Esophagus (tissue), 2 donors: ENCODE results near the gene NELFCD. TPM values are rescaled to one million over a fixed set of nuclear protein-coding genes. Genes with fewer than 3 reads are reported as not detected.
"Not testable (repeated sequence)": the region's sequence is repeated elsewhere in the genome, so short reads cannot be mapped to it uniquely, and the experiment has no call there.

Source experiments
- H3K27ac ChIP-seq, 2 donors: one replicate each; pipeline ENCODE4 v1.5.1; 2013; ENCODE audit warnings: low read depth in 2 of 2, mild to moderate bottlenecking in 2 of 2, inconsistent platforms in 1 of 2, low read length in 1 of 2, moderate library complexity in 1 of 2
- H3K27me3 ChIP-seq, 2 donors: one replicate each; pipeline ENCODE4 v1.6.1; 2013; ENCODE audit warnings: low read length in 2 of 2, control low read depth in 1 of 2, mild to moderate bottlenecking in 1 of 2; ENCODE audit not compliant: insufficient read depth in 2 of 2, control insufficient read depth in 1 of 2
- H3K36me3 ChIP-seq, 2 donors: one replicate each; pipeline ENCODE4 v1.6.1; 2013; ENCODE audit warnings: low read length in 1 of 2; ENCODE audit not compliant: control insufficient read depth in 2 of 2, insufficient read depth in 2 of 2
- H3K4me1 ChIP-seq, 2 donors: one replicate each; pipeline ENCODE4 v1.6.1; 2013; ENCODE audit warnings: low read length in 1 of 2; ENCODE audit not compliant: control insufficient read depth in 2 of 2, insufficient read depth in 2 of 2
- H3K4me3 ChIP-seq, 2 donors: one replicate each; pipeline ENCODE4 v1.5.1; 2013; ENCODE audit warnings: low read length in 2 of 2, mild to moderate bottlenecking in 2 of 2, low read depth in 1 of 2, moderate library complexity in 1 of 2
- H3K9me3 ChIP-seq, 2 donors: one replicate each; pipeline ENCODE4 v1.6.1; 2013; ENCODE audit warnings: mild to moderate bottlenecking in 2 of 2, low read depth in 1 of 2, low read length in 1 of 2, moderate library complexity in 1 of 2; ENCODE audit not compliant: control insufficient read depth in 2 of 2, insufficient read depth in 1 of 2
- WGBS, 2 donors: extraction: QIAGEN DNeasy Blood & Tissue Kit; methylation state at CpG; one replicate each; pipeline ENCODE4 v1.1.7; 2013; 5-methylcytosine and 5-hydroxymethylcytosine counted together
- polyA plus RNA-seq, 2 donors: library from polyadenylated mRNA; stranded (reverse); fragments of 200-250 nt; gene quantifications; one replicate each; pipeline ENCODE4 v1.2.3, GENCODE V29; 2013
- donor health status: healthy with polysubstance abuse.
- donor health status: Bipolar disorder and iron deficiency.

Gene NELFCD
- polyA plus RNA-seq, 2 donors, result 36.6 to 38.2 TPM

DNA sequence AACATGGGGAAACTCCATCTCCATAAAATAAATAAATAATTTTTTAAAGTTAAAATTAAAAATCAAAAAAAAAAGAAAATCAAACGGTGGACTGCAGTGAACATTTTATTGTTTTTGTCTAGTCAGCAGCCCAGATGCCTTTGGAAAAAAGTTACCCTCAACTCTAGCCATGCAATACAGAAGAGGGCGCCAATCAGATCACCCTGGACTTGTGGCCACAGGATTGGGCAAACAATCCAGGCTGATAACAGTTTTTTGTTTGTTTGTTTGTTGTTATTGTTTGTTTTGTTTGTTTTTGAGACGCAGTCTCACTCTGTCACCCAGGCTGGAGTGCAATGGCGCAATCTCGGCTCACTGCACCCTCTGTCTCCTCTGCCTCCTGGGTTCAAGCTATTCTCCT, 30.5 kb upstream of the NELFCD start:
- Histone ChIP-seq H3K4me1 (no peaks in the 10 kb centered on the region), H3K36me3 (no peaks in the 10 kb centered on the region), H3K4me3 (no peak overlapping the region), H3K9me3 (no peaks in the 10 kb centered on the region), H3K27me3 (no peaks in the 10 kb centered on the region), H3K27ac (no peak overlapping the region)
- WGBS, 2 donors, result 79 to 84% methylated on average over 5 of the region's 5 CpGs

DNA sequence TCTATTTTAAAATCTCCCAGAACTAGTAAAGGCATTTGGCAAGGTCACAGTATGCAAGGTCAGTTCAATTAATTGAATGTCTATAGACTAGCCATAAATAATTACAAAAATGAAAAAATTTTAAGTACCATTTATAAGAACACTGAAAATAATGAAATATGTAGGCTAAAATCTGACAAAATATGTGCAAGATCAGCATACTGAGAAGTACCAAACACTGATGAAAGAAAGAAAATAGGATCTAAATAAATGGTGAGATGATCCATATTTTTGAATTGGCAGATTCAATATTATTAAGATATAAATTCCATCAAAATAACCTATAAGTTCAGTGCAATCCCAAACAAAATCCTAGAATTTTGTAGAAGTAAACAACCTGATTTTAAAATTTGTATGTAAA, 28.0 kb upstream of the NELFCD start:
- Histone ChIP-seq H3K27me3 (no peaks in the 10 kb centered on the region), H3K36me3 (no peaks in the 10 kb centered on the region), H3K4me1 (no peaks in the 10 kb centered on the region), H3K4me3 (no peak overlapping the region), H3K27ac (no peak overlapping the region), H3K9me3 (no peaks in the 10 kb centered on the region)

DNA sequence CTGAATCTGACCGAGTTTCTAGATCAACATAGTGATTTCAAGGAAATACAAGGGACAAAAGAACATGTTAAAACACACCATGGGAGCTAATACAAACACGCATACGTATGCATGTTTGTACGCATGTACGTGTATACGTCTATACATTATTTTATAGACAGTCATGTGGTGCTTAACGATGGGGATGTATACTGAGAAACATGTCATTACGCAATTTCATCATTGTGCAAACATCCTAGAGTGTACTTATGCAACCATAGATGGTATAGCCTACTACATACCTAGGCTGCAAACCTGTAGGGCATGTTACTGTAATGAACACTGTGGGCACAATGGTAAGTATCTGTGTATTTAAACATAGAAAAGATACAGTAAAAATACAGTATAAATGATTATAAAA, 25.0 kb upstream of the NELFCD start:
- no peaks in the 10 kb centered on the region for H3K27me3 ChIP-seq
- no peak overlapping the region for H3K4me3 ChIP-seq
- WGBS, 2 donors, result 83 to 86% methylated on average over 8 of the region's 8 CpGs
- H3K4me1 ChIP-seq, result no peaks in the 10 kb centered on the region
- H3K36me3 ChIP-seq, result no peaks in the 10 kb centered on the region
- no peak overlapping the region for H3K27ac ChIP-seq
- H3K9me3 ChIP-seq, result no peaks in the 10 kb centered on the region

DNA sequence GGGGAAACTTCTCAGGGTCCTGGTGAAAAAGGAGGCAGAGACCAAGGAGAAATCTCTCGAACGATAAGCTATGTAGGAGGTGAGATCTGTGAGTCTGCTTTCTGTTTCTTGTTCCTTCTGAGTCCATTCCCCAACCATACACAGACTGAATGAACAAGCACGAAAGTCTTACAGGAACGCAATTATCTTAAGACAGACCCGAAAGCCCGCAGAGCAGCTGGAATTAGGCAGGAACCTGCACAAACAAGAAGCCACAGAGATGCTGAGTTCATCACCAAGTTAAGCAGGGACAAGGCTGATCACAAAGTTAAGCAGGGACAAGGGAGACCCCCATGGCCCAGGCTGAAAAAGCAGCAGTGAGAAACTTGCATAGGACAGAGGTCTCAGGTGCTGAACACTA, 21.4 kb upstream of the NELFCD start:
- Histone ChIP-seq H3K36me3 (no peaks in the 10 kb centered on the region), H3K4me1 (no peaks in the 10 kb centered on the region), H3K4me3 (no peak overlapping the region), H3K9me3 (no peaks in the 10 kb centered on the region), H3K27me3 (no peaks in the 10 kb centered on the region), H3K27ac (no peak overlapping the region)
- 68 to 80% methylated on average over 6 of the region's 6 CpGs for WGBS, 2 donors

DNA sequence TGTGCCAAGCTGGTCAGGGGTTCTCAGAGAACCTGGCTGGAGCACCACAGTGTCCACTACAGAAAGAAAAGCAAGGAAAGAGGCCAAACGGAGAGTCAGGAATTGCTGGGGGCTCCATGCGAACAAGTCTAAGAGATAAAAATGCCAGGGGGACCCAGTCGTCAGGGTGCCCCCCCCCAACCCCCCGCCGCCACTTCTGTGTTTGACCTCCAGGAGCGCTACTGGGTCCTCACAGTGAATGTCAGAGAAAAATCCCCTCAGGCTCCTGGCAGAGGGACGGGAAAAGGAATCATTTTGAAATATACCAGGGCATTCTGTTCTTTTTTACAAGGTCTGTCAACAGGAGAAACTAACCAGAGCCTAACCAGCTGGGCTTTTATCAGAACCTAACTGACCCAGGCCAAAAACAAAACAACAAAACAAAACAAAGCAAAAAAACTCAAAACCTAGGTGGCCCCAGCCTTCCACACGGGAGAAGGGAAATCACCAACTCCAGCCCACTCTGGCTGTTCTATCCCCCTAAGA, 17.9 kb upstream of the NELFCD start:
- H3K27me3 ChIP-seq, result no peaks in the 10 kb centered on the region
- no peak overlapping the region for H3K27ac ChIP-seq
- WGBS, 2 donors, result 74 to 78% methylated on average over 8 of the region's 8 CpGs
- no peaks in the 10 kb centered on the region for H3K36me3 ChIP-seq
- no peak overlapping the region for H3K4me3 ChIP-seq
- no peaks in the 10 kb centered on the region for H3K9me3 ChIP-seq
- peaks cover 0 to 2% of the 10 kb centered on the region in 2 donors for H3K4me1 ChIP-seq

DNA sequence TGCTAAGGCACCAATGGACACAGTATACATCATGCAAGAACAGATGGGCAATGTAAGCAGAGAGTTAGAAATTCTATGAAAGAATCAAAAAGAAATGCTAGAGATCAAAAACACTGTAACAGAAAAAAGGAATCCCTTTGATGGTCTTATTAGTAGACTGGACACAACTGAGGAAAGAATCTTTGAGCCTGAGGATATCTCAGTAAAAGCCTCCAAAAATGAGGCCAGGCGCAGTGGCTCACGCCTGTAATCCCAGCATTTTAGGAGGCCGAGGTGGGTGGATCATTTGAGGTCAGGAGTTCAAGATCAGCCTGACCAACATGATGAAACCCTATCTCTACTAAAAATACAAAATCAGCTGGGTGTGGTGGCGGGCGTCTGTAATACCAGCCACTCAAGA, 17.1 kb upstream of the NELFCD start:
- not testable (repeated sequence) for H3K27me3 ChIP-seq, H3K4me3 ChIP-seq, H3K4me1 ChIP-seq, H3K36me3 ChIP-seq, H3K27ac ChIP-seq, H3K9me3 ChIP-seq
- WGBS, 2 donors, result 86 to 93% methylated on average over 5 of the region's 5 CpGs

DNA sequence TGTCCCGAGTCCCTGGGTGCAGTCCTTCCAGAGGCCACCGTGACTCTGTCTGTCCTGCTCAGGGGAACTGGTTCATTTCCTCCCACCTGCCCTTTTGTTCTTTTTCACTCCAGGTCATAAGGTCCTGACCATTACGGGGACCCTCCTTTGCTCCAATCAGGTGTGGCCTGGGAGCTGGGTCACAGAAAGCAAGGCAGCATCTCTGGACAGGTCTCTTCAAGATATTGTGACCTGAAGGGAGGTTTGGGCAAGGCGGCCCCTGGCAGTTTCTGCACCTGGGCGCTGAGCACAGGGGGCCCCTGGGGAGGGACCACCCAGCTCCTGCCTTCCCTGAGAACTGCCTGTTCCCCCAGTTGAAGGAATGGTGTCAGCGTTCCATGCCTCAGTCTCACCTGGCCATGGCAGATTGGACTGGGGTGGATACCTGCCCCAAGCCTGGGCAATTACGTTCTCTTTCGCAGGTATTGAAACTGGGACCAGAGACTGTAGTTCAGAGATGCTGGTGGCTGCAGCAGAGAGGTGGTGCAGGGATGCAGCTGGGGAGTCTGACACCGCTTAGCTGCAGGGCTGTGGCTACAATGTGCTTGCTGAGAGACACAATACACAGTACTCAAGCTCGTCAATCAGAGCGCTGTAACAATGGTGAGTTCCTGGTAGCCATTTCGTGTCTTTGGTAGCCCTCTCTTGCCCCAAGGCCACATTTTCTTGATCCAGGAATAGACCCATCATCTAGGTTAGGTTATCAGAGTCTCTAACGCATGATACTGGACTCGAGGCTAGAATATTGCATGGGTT, 15.6 kb upstream of the NELFCD start:
- H3K36me3 ChIP-seq, result no peaks in the 10 kb centered on the region
- WGBS, 2 donors, result 69 to 72% methylated on average over 14 of the region's 14 CpGs
- no peaks in the 10 kb centered on the region for H3K27me3 ChIP-seq
- H3K9me3 ChIP-seq, result no peaks in the 10 kb centered on the region
- no peak overlapping the region for H3K27ac ChIP-seq
- H3K4me3 ChIP-seq, result no peak overlapping the region
- H3K4me1 ChIP-seq, result peaks cover 0 to 2% of the 10 kb centered on the region in 2 donors

DNA sequence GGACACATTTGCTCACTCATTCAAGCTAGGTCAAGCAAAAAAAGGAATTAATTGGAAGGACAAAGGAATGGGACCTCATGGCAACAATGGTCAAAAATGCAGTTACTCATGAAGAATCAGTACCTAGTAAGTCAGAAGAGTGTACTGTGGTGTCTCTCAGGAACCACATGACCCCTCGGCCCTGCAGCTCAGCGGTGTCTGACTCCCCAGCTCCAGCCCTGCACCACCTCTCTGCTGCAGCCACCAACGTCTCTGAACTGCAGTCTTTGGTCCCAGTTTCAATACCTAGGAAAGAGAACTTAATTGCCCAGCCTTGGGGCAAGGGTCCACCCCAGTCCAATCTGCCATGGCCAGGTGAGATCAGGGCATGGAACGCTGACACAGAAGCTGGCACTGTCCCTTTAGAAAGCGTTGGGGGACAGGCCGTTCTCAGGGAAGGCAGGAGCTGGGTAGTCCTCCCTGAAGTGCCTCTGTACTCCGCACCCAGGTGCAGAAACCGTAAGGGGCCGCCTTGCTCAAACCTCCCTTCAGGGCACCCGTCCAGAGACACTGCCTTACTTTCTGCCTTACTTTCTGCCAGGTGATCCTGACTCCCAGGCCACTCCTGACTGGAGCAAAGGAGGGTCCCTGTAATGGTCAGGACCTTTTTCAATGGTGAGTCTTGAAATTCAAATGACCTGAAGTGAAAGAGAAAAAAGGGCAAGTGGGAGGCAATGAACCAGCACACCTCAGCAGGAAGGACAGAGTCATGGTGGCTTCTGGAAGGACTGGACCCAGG, 13.2 kb upstream of the NELFCD start:
- no peaks in the 10 kb centered on the region for H3K36me3 ChIP-seq
- peaks cover 0 to 2% of the 10 kb centered on the region in 2 donors for H3K4me1 ChIP-seq
- H3K9me3 ChIP-seq, result no peaks in the 10 kb centered on the region
- H3K27ac ChIP-seq, result no peak overlapping the region
- no peaks in the 10 kb centered on the region for H3K27me3 ChIP-seq
- no peak overlapping the region for H3K4me3 ChIP-seq
- WGBS, 2 donors, result 83 to 84% methylated on average over 10 of the region's 10 CpGs

DNA sequence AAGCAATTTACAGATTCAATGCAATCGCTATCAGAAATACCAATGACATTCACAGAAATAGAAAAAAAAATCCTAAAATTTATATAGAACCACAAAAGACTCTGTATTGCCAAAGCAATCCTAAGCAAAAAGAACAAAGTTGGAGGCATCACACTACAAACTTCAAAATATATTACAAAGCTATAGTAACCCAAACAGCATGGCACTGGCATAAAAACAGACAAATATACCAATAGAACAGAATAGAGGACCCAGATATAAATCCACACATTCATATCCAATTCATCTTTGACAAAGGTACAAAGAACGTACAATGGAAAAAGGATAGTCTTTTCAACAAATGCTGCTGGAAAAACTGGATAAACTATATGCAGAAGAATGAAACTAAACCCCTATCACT, 11.6 kb upstream of the NELFCD start:
- Histone ChIP-seq H3K9me3 (no peaks in the 10 kb centered on the region), H3K36me3 (no peaks in the 10 kb centered on the region), H3K27ac (no peak overlapping the region), H3K27me3 (no peaks in the 10 kb centered on the region), H3K4me3 (no peak overlapping the region), H3K4me1 (peaks cover 0 to 2% of the 10 kb centered on the region in 2 donors)
- WGBS, 2 donors, result 71% methylated on average over 2 of the region's 2 CpGs
